CD14-positive monocyte (primary cell): Measurements from ENCODE around the gene OTOG. TPM values are rescaled to one million over a fixed set of nuclear protein-coding genes. Genes with fewer than 3 reads are reported as not detected.

Experiments used
- DNase-seq, 3 donors: peaks; one replicate each; pipeline ENCODE4 v3.0.0-alpha.2; 2011 to 2022
- H2AFZ ChIP-seq: 2 replicates; pipeline ENCODE4 v1.6.0; 2012; ENCODE audit warnings: mild to moderate bottlenecking, low read depth, low read length, inconsistent platforms; ENCODE audit not compliant: insufficient read depth, poor library complexity, severe bottlenecking
- H3K27ac ChIP-seq, 2 donors: 1 replicate in 1 of 2; 2 replicates in 1 of 2; pipeline ENCODE4 v1.5.1; 2012 to 2013; ENCODE audit warnings: low read length in 2 of 2, control low read depth in 1 of 2, inconsistent platforms in 1 of 2, low read depth in 1 of 2, mild to moderate bottlenecking in 1 of 2
- H3K27me3 ChIP-seq, 2 donors: one replicate each; pipeline versions ENCODE4 v1.6.0 to v1.6.1; 2011 to 2013; ENCODE audit warnings: low read length in 2 of 2; ENCODE audit not compliant: control insufficient read depth in 2 of 2, insufficient read depth in 2 of 2
- H3K36me3 ChIP-seq, 2 donors: replicated peaks in 1 of 2; 1 replicate in 1 of 2; 2 replicates in 1 of 2; pipeline versions ENCODE4 v1.5.1 to v1.6.1; 2012 to 2013; ENCODE audit warnings: low read length in 2 of 2, control low read depth in 1 of 2, inconsistent platforms in 1 of 2, mild to moderate bottlenecking in 1 of 2; ENCODE audit not compliant: insufficient read depth in 2 of 2, control insufficient read depth in 1 of 2
- H3K4me1 ChIP-seq, 2 donors: 1 replicate in 1 of 2; 2 replicates in 1 of 2; pipeline versions ENCODE4 v1.5.1 to v1.6.1; 2012 to 2013; ENCODE audit warnings: low read length in 2 of 2, control low read depth in 1 of 2, inconsistent platforms in 1 of 2, mild to moderate bottlenecking in 1 of 2, moderate library complexity in 1 of 2; ENCODE audit not compliant: insufficient read depth in 2 of 2, control insufficient read depth in 1 of 2
- H3K4me2 ChIP-seq: replicated peaks from 2 replicates; pipeline ENCODE3; 2012; ENCODE audit warnings: low read length, moderate library complexity, mild to moderate bottlenecking; ENCODE audit not compliant: poor library complexity, severe bottlenecking; ENCODE audit errors: extremely low read depth
- H3K4me3 ChIP-seq, 3 experiments: fragments of 200-600 bp in 1 of 3; sonication (generic) in 1 of 3; replicated peaks in 1 of 3; 1 replicate in 2 of 3; 2 replicates in 1 of 3; pipeline ENCODE4 v1.5.1; 2011 to 2013; ENCODE audit warnings: low read length in 3 of 3, mild to moderate bottlenecking in 3 of 3, control low read depth in 2 of 3, low read depth in 2 of 3, inconsistent platforms in 1 of 3, moderate library complexity in 1 of 3
- H3K79me2 ChIP-seq: 2 replicates; pipeline ENCODE4 v1.6.0; 2012; ENCODE audit warnings: mild to moderate bottlenecking, control low read depth, inconsistent platforms, low read length, moderate library complexity; ENCODE audit not compliant: insufficient read depth
- H3K9ac ChIP-seq: 2 replicates; pipeline ENCODE4 v1.6.0; 2017; ENCODE audit warnings: low read length, mild to moderate bottlenecking; ENCODE audit not compliant: insufficient read depth, poor library complexity, severe bottlenecking
- H3K9me3 ChIP-seq, 2 donors: replicated peaks in 1 of 2; 1 replicate in 1 of 2; 2 replicates in 1 of 2; pipeline versions ENCODE4 v1.5.1 to v1.6.1; 2012 to 2013; ENCODE audit warnings: low read length in 2 of 2, control low read depth in 1 of 2; ENCODE audit not compliant: control insufficient read depth in 1 of 2, insufficient read depth in 1 of 2
- H4K20me1 ChIP-seq: 2 replicates; pipeline ENCODE4 v1.6.0; 2012; ENCODE audit warnings: mild to moderate bottlenecking, low read length, control low read depth, moderate library complexity; ENCODE audit not compliant: insufficient read depth
- H3K27ac Mint-ChIP-seq, 7 donors: one replicate each; pipeline ENCODE4 v1.8.0; 2020; ENCODE audit warnings: mild to moderate bottlenecking in 7 of 7, mixed read lengths in 7 of 7, moderate library complexity in 6 of 7, inconsistent platforms in 2 of 7
- H3K27me3 Mint-ChIP-seq, 3 donors: one replicate each; pipeline ENCODE4 v1.8.0; 2021 to 2022; ENCODE audit warnings: low read depth in 3 of 3, mild to moderate bottlenecking in 3 of 3, mixed read lengths in 3 of 3, moderate library complexity in 3 of 3, inconsistent platforms in 1 of 3
- H3K36me3 Mint-ChIP-seq, 2 donors: one replicate each; pipeline ENCODE4 v1.8.0; 2020; ENCODE audit warnings: mixed read lengths in 2 of 2, inconsistent platforms in 1 of 2, mild to moderate bottlenecking in 1 of 2
- H3K4me1 Mint-ChIP-seq: one replicate; pipeline ENCODE4 v1.8.0; 2020; ENCODE audit warnings: mild to moderate bottlenecking, mixed read lengths
- H3K4me3 Mint-ChIP-seq, 2 donors: one replicate each; pipeline ENCODE4 v1.8.0; 2020; ENCODE audit warnings: mild to moderate bottlenecking in 2 of 2, mixed read lengths in 2 of 2, moderate library complexity in 1 of 2
- H3K9me3 Mint-ChIP-seq, 7 donors: one replicate each; pipeline ENCODE4 v1.8.0; 2020 to 2022; ENCODE audit warnings: mixed read lengths in 7 of 7, mild to moderate bottlenecking in 6 of 7, moderate library complexity in 6 of 7, inconsistent platforms in 2 of 7
- WGBS: methylation state at CpG from one replicate; pipeline ENCODE4 v1.1.5; 2013; ENCODE audit warnings: missing lambda C conversion rate; ENCODE audit not compliant: insufficient coverage; 5-methylcytosine and 5-hydroxymethylcytosine counted together
- intact Hi-C, 2 donors: fragments of 100-400 bp; cut with micrococcal nuclease; formaldehyde crosslinking; loops; one replicate each; pipeline versions ENCODE4 v1.15.0 to v1.15.1; 2023
- polyA plus RNA-seq, 3 donors: library from polyadenylated mRNA; depleted of rRNA in 1 of 3; unstranded in 2 of 3; stranded (reverse) in 1 of 3; fragments of 300-500 nt in 2 of 3; fragments of >200 nt in 1 of 3; fragmentation: Illumina TruSeq in 2 of 3; gene quantifications; 1 replicate in 2 of 3; 2 replicates in 1 of 3; pipeline ENCODE4 v1.2.3, GENCODE V29; 2012 to 2021
- TF ChIP-seq, protein P1 (sequence below): fragments of 200-600 bp; IDR thresholded peaks from one replicate; pipeline ENCODE4 v1.8.0; 2022; ENCODE audit warnings: antibody characterized with exemption, mild to moderate bottlenecking

OTOG gene
- polyA plus RNA-seq, 3 donors, result not detected

DNA sequence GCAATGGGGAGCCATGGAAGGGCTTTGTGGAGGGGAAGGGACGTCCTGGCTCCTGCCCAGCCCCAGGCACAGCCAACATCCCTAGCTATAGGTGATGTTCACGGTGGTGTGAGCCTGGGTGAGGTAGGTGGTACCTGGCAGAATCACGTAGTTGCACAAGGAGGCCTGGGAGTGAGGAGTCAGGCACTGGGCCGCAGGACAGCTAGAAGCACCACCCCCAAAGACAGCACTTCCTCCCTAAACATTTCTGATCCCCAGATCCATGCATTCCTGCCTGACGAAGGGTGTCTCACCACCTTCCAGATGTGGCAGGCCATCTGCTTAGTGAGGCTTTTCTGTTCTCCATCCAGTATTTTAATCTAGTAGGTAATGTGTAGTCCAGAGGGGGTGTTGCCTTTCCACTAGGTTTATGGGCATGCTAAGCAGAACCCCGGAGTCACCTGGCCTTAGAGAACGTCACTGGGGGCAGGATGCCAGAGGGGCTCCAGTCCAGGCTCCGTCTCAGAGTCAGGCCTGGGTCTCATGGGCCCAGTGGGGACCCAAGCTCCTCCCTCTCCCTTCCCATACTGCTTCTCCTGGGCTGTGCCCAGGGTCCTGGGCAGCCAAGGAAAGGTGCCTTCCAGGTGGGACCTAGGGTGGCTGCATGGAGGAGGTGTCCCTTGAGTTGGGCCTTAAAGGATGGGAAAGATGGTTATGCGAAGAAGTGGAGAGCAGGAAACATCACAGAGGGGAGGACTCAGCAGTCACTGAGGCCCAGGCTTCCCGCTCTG lies 56.2 kb downstream of the OTOG start:
- no peaks in the 10 kb centered on the region for H3K36me3 ChIP-seq
- no peaks in the 10 kb centered on the region for H3K79me2 ChIP-seq
- no peaks in the 10 kb centered on the region for H4K20me1 ChIP-seq
- H3K4me3 Mint-ChIP-seq, result no peak overlapping the region
- H3K4me2 ChIP-seq, result no peak overlapping the region
- TF ChIP-seq, protein P1, sequence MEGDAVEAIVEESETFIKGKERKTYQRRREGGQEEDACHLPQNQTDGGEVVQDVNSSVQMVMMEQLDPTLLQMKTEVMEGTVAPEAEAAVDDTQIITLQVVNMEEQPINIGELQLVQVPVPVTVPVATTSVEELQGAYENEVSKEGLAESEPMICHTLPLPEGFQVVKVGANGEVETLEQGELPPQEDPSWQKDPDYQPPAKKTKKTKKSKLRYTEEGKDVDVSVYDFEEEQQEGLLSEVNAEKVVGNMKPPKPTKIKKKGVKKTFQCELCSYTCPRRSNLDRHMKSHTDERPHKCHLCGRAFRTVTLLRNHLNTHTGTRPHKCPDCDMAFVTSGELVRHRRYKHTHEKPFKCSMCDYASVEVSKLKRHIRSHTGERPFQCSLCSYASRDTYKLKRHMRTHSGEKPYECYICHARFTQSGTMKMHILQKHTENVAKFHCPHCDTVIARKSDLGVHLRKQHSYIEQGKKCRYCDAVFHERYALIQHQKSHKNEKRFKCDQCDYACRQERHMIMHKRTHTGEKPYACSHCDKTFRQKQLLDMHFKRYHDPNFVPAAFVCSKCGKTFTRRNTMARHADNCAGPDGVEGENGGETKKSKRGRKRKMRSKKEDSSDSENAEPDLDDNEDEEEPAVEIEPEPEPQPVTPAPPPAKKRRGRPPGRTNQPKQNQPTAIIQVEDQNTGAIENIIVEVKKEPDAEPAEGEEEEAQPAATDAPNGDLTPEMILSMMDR, result no peak
- H3K4me1 ChIP-seq, result no peaks in the 10 kb centered on the region
- peaks cover 0 to 1% (median 0%) of the 10 kb centered on the region in 7 donors for H3K9me3 Mint-ChIP-seq
- no peak overlapping the region for H3K4me3 ChIP-seq
- no peak overlapping the region for H2AFZ ChIP-seq
- peak overlapping the region in 1 of 7 donors; percentile 66 for H3K27ac Mint-ChIP-seq
- H3K9ac ChIP-seq, result no peak overlapping the region
- 77% methylated on average over 5 of the region's 10 CpGs for WGBS
- DNase-seq, result peak in 1 of 3 donors; percentile 1
- no peaks in the 10 kb centered on the region for H3K36me3 Mint-ChIP-seq
- H3K27me3 ChIP-seq, result no peaks in the 10 kb centered on the region
- H3K27me3 Mint-ChIP-seq, result peaks cover 5 to 9% (median 5%) of the 10 kb centered on the region in 3 donors
- intact Hi-C loops, result no loop called here
- no peaks in the 10 kb centered on the region for H3K9me3 ChIP-seq
- no peak overlapping the region for H3K27ac ChIP-seq
- H3K4me1 Mint-ChIP-seq, result no peaks in the 10 kb centered on the region

GRCh38 chr11:17604201-17604914 lies 57.3 kb downstream of the OTOG start:
- Histone ChIP-seq H3K36me3 (no peaks in the 10 kb centered on the region), H3K4me2 (no peak overlapping the region), H2AFZ (no peak overlapping the region), H3K27ac (no peak overlapping the region), H3K9me3 (no peaks in the 10 kb centered on the region), H4K20me1 (no peaks in the 10 kb centered on the region), H3K9ac (no peak overlapping the region), H3K4me3 (no peak overlapping the region), H3K79me2 (no peaks in the 10 kb centered on the region), H3K27me3 (no peaks in the 10 kb centered on the region), H3K4me1 (no peaks in the 10 kb centered on the region)
- TF ChIP-seq, protein P1, result no peak
- Mint-ChIP-seq H3K27ac (peak overlapping the region in 1 of 7 donors; percentile 32), H3K36me3 (no peaks in the 10 kb centered on the region), H3K27me3 (peaks cover 5% of the 10 kb centered on the region in 3 donors), H3K4me3 (no peak overlapping the region), H3K9me3 (no peaks in the 10 kb centered on the region), H3K4me1 (no peaks in the 10 kb centered on the region)
- WGBS, result 88% methylated on average over 10 of the region's 13 CpGs
- intact Hi-C loops, result no loop called here
- DNase-seq, result peak in 1 of 3 donors; percentile 1
